Measurements from ENCODE around the gene CMAS.

CMAS gene

DNA sequence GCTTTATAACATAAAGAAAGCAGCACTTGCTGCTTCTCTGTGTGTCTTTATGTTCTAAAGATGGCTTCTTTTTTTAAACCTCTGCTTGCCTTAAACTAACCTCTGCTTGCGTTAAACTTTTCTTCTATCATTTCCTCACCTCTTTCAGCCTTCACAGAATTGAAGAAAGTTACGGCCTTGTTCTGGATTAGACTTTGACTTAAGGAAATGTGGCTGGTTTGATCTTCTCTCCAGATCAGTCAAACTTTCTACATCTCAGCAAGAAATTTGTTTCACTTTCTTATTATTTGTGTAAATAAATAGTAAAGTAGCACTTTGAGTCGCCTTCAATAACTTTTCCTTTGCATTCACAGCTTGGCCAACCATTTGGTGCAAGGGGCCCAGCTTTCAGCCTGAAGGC is 64.2 kb downstream of the CMAS start:
- no peak for DNase-seq

Data from anterior cingulate cortex (tissue), 58 donors.